SK-N-SH (cell line): Measurements from ENCODE around the gene PARD3B. TPM values are rescaled to one million over a fixed set of nuclear protein-coding genes. Genes with fewer than 3 reads are reported as not detected.

ENCODE experiments used
- CTCF ChIA-PET: fragments of 300-600, 350-600 bp; formaldehyde crosslinking; extraction: SDS; loops from one replicate; lab custom pipeline; 2021; lab: Yijun Ruan, JAX
- POLR2A ChIA-PET: fragments of 350-600 bp; sonication (Branson Sonifier 250); formaldehyde crosslinking; extraction: SDS; loops from one replicate; lab custom pipeline; 2020; ENCODE audit warnings: antibody characterized with exemption, inconsistent platforms; lab: Yijun Ruan, JAX
- DNase-seq: peaks from one replicate; pipeline ENCODE4 v3.0.0; 2012
- H2AFZ ChIP-seq: fragments of 200-600 bp; sonication (generic); 2 replicates; pipeline ENCODE4 v1.8.1; 2016; ENCODE audit warnings: antibody characterized with exemption, mild to moderate bottlenecking, low read depth
- H3F3A ChIP-seq: fragments of 200-600 bp; sonication (generic); replicated peaks from 2 replicates; pipeline ENCODE3; 2016; ENCODE audit warnings: antibody characterized with exemption, mild to moderate bottlenecking; ENCODE audit not compliant: insufficient read depth
- H3K27ac ChIP-seq, 2 experiments: fragments of 200-500 bp in 1 of 2; fragments of 200-600 bp in 1 of 2; sonication (Bioruptor generic) in 1 of 2; sonication (generic), shearing (Covaris generic) in 1 of 2; 2 replicates each; pipeline versions ENCODE4 v1.5.1 to v1.6.1; 2014 to 2016; ENCODE audit warnings: low read depth in 2 of 2, inconsistent platforms in 1 of 2, low read length in 1 of 2, mild to moderate bottlenecking in 1 of 2, mixed read lengths in 1 of 2
- H3K27me3 ChIP-seq: fragments of 200-600 bp; sonication (generic), shearing (Covaris generic); 2 replicates; pipeline ENCODE4 v1.6.1; 2016; ENCODE audit warnings: mixed run types; ENCODE audit not compliant: insufficient read depth
- H3K36me3 ChIP-seq, 2 experiments: fragments of 200-500 bp in 1 of 2; fragments of 200-600 bp in 1 of 2; sonication (Bioruptor generic) in 1 of 2; sonication (generic) in 1 of 2; replicated peaks in 1 of 2; 2 replicates each; pipeline versions ENCODE3 to v1.5.1; 2014 to 2016; ENCODE audit warnings: low read length in 1 of 2, mild to moderate bottlenecking in 1 of 2; ENCODE audit not compliant: insufficient read depth in 2 of 2, control insufficient read depth in 1 of 2
- H3K4me1 ChIP-seq, 2 experiments: fragments of 200-500 bp in 1 of 2; fragments of 200-600 bp in 1 of 2; sonication (Bioruptor generic) in 1 of 2; sonication (generic), shearing (Covaris generic) in 1 of 2; 2 replicates each; pipeline versions ENCODE4 v1.5.1 to v1.6.1; 2014 to 2016; ENCODE audit warnings: low read depth in 1 of 2, low read length in 1 of 2, mixed run types in 1 of 2; ENCODE audit not compliant: insufficient read depth in 2 of 2, control insufficient read depth in 1 of 2
- H3K4me2 ChIP-seq: fragments of 200-600 bp; sonication (generic), shearing (Covaris generic); 2 replicates; pipeline ENCODE4 v1.6.1; 2017; ENCODE audit warnings: mixed run types
- H3K4me3 ChIP-seq, 2 experiments: fragments of 200-500 bp in 1 of 2; fragments of 200-600 bp in 1 of 2; sonication (Bioruptor generic) in 1 of 2; sonication (generic), shearing (Covaris generic) in 1 of 2; 2 replicates each; pipeline versions ENCODE4 v1.5.1 to v1.8.1; 2014 to 2016; ENCODE audit warnings: low read depth in 2 of 2, inconsistent platforms in 1 of 2, low read length in 1 of 2, mild to moderate bottlenecking in 1 of 2, mixed read lengths in 1 of 2, moderate library complexity in 1 of 2
- H3K79me2 ChIP-seq: fragments of 200-600 bp; sonication (generic); 2 replicates; pipeline ENCODE4 v1.8.1; 2017; ENCODE audit warnings: mild to moderate bottlenecking; ENCODE audit not compliant: insufficient read depth
- H3K9ac ChIP-seq: fragments of 200-600 bp; sonication (generic); 2 replicates; pipeline ENCODE4 v1.6.1; 2017; ENCODE audit warnings: mixed run types
- H3K9me2 ChIP-seq: fragments of 200-600 bp; sonication (generic); 2 replicates; pipeline ENCODE4 v1.6.1; 2017; ENCODE audit warnings: mixed run types
- H3K9me3 ChIP-seq: fragments of 200-600 bp; sonication (generic); 2 replicates; pipeline ENCODE4 v1.6.1; 2017; ENCODE audit warnings: mixed run types, mild to moderate bottlenecking, moderate library complexity
- H4K20me1 ChIP-seq: fragments of 200-600 bp; sonication (generic); 2 replicates; pipeline ENCODE4 v1.6.1; 2017; ENCODE audit warnings: mild to moderate bottlenecking, mixed run types; ENCODE audit not compliant: insufficient read depth
- CHD2 ChIP-seq: fragments of 150-350 bp; IDR thresholded peaks from 2 replicates; pipeline ENCODE4 v1.6.1; 2018; ENCODE audit warnings: low read length; ENCODE audit not compliant: partially characterized antibody
- CTCF ChIP-seq: fragments of 200-600 bp; sonication (generic); IDR thresholded peaks from 2 replicates; pipeline ENCODE4 v1.6.1; 2017; ENCODE audit warnings: antibody characterized with exemption, mild to moderate bottlenecking, moderate library complexity
- EZH2phosphoT487 ChIP-seq: fragments of 200-600 bp; sonication (generic); IDR thresholded peaks from 2 replicates; pipeline ENCODE4 v1.6.1; 2017; ENCODE audit warnings: low read depth, mixed run types, mild to moderate bottlenecking, antibody characterized with exemption, moderate library complexity, borderline replicate concordance
- FOXJ3 ChIP-seq: sonication (generic); formaldehyde crosslinking; IDR thresholded peaks from 2 replicates; pipeline ENCODE4 v1.5.1; 2020; ENCODE audit warnings: mild to moderate bottlenecking, missing genetic modification reagents
- GABPA ChIP-seq: IDR thresholded peaks from 2 replicates; pipeline ENCODE4 v1.4.0; 2012; ENCODE audit warnings: low read depth, mild to moderate bottlenecking
- JUND ChIP-seq: IDR thresholded peaks from 2 replicates; pipeline ENCODE4 v1.4.0; 2012
- MEF2A ChIP-seq: IDR thresholded peaks from 2 replicates; pipeline ENCODE4 v1.4.0; 2012; ENCODE audit warnings: low read depth, borderline replicate concordance
- MXI1 ChIP-seq: IDR thresholded peaks from 2 replicates; pipeline ENCODE4 v1.6.1; 2012; ENCODE audit warnings: mild to moderate bottlenecking, low read depth, low read length, improper control_type of control experiment
- NFIC ChIP-seq: IDR thresholded peaks from 2 replicates; pipeline ENCODE4 v1.4.0; 2012; ENCODE audit warnings: borderline replicate concordance
- POLR2AphosphoS5 ChIP-seq: IDR thresholded peaks from 2 replicates; pipeline ENCODE4 v1.6.1; 2012; ENCODE audit warnings: low read depth, low read length
- RAD21 ChIP-seq: IDR thresholded peaks from 2 replicates; pipeline ENCODE4 v1.6.1; 2012; ENCODE audit warnings: mild to moderate bottlenecking, low read length
- RCOR1 ChIP-seq: fragments of 150-350 bp; IDR thresholded peaks from 2 replicates; pipeline ENCODE4 v1.6.1; 2017; ENCODE audit warnings: antibody characterized with exemption, low read length
- REST ChIP-seq: IDR thresholded peaks from 2 replicates; pipeline ENCODE4 v1.6.1; 2012; ENCODE audit warnings: mild to moderate bottlenecking, low read depth, low read length, moderate library complexity
- SMC3 ChIP-seq: IDR thresholded peaks from 2 replicates; pipeline ENCODE4 v1.6.1; 2012; ENCODE audit warnings: low read depth, low read length, improper control_type of control experiment
- TCF12 ChIP-seq: IDR thresholded peaks from 2 replicates; pipeline ENCODE4 v1.4.0; 2012
- ZBTB33 ChIP-seq: IDR thresholded peaks from 2 replicates; pipeline ENCODE4 v1.4.0; 2012; ENCODE audit warnings: low read depth, borderline replicate concordance
- WGBS: methylation state at CpG from one replicate; pipeline ENCODE4 v1.1.6; 2017; ENCODE audit warnings: low lambda C conversion rate; 5-methylcytosine and 5-hydroxymethylcytosine counted together
- polyA plus RNA-seq, 3 experiments: library from polyadenylated mRNA; depleted of rRNA; stranded (reverse); fragments of >200 nt; gene quantifications; 2 replicates each; pipeline ENCODE4 v1.2.3, GENCODE V29; 2012
- TF ChIP-seq, protein P1 (sequence below): IDR thresholded peaks from 2 replicates; pipeline ENCODE4; 2012
- TF ChIP-seq, protein P2 (sequence below): IDR thresholded peaks from 2 replicates; pipeline ENCODE4 v1.4.0; 2012; ENCODE audit warnings: low read depth, borderline replicate concordance

The PARD3B gene
- polyA plus RNA-seq, 1 of the 3 experiments (the other 2 are of a cell fraction): 0.87 TPM

- TF ChIP-seq CTCF (no peak), NFIC (no peak), RCOR1 (no peak), FOXJ3 (no peak)
Observed at GRCh38 chr2:205484215-205484614, 938.9 kb downstream of the PARD3B start (continued).

- 69% methylated on average over 4 of the region's 4 CpGs for WGBS
- no peak overlapping the region for H2AFZ ChIP-seq
- POLR2A ChIA-PET: no interaction called here
Observed at GRCh38 chr2:205484764-205485163, 939.5 kb downstream of the PARD3B start.

More at GRCh38 chr2:205484764-205485163, 939.5 kb downstream of the PARD3B start:
- no peaks in the 10 kb centered on the region for H3K27me3 ChIP-seq
- H3K4me2 ChIP-seq: no peak overlapping the region
- H3K27ac ChIP-seq: no peak overlapping the region
- DNase-seq: no peak
- H3K36me3 ChIP-seq: no peaks in the 10 kb centered on the region
- H3K9ac ChIP-seq: no peak overlapping the region
- H3K4me1 ChIP-seq: peaks cover 0 to 4% of the 10 kb centered on the region in 2 experiments; a peak in 1 of 4 replicates
- H3K4me3 ChIP-seq: no peak overlapping the region
- H4K20me1 ChIP-seq: no peaks in the 10 kb centered on the region
- no peaks in the 10 kb centered on the region for H3K79me2 ChIP-seq
- TF ChIP-seq NFIC (no peak), GABPA (no peak), JUND (no peak), MEF2A (no peak), SMC3 (no peak), RAD21 (no peak), FOXJ3 (no peak), ZBTB33 (no peak), TCF12 (no peak), POLR2AphosphoS5 (no peak), EZH2phosphoT487 (no peak), REST (no peak), MXI1 (no peak), CHD2 (no peak)
- TF ChIP-seq, protein P1, sequence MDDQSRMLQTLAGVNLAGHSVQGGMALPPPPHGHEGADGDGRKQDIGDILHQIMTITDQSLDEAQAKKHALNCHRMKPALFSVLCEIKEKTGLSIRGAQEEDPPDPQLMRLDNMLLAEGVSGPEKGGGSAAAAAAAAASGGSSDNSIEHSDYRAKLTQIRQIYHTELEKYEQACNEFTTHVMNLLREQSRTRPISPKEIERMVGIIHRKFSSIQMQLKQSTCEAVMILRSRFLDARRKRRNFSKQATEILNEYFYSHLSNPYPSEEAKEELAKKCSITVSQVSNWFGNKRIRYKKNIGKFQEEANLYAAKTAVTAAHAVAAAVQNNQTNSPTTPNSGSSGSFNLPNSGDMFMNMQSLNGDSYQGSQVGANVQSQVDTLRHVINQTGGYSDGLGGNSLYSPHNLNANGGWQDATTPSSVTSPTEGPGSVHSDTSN: no peak
- TF ChIP-seq, protein P2, sequence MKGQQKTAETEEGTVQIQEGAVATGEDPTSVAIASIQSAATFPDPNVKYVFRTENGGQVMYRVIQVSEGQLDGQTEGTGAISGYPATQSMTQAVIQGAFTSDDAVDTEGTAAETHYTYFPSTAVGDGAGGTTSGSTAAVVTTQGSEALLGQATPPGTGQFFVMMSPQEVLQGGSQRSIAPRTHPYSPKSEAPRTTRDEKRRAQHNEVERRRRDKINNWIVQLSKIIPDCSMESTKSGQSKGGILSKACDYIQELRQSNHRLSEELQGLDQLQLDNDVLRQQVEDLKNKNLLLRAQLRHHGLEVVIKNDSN: no peak
- no peaks in the 10 kb centered on the region for H3F3A ChIP-seq
- H3K9me3 ChIP-seq: no peaks in the 10 kb centered on the region
- CTCF ChIA-PET: interaction anchor here (1.1 to 2.3 kb wide), 5 partner anchors 11 to 613 kb away, joined by 3 to 7 read pairs (median 4); no protein-coding TSS in a partner anchor
- no peaks in the 10 kb centered on the region for H3K9me2 ChIP-seq
